Transverse colon (tissue), 4 donors: ENCODE data around the gene GALNT9.

Experiments
- CTCF ChIP-seq, 5 experiments: fragments of 200-600 bp in 3 of 5; fragments of 450-650 bp in 2 of 5; sonication (generic) in 3 of 5; IDR thresholded peaks; 1 replicate in 2 of 5; 2 replicates in 3 of 5; pipeline ENCODE4 v1.5.1; 2016 to 2017; ENCODE audit warnings: antibody characterized with exemption in 5 of 5, inconsistent platforms in 3 of 5, mild to moderate bottlenecking in 2 of 5, moderate library complexity in 1 of 5
- POLR2A ChIP-seq: fragments of 450-650 bp; IDR thresholded peaks from one replicate; pipeline ENCODE4 v1.6.1; 2016; ENCODE audit warnings: antibody characterized with exemption, mild to moderate bottlenecking, moderate library complexity
- POLR2AphosphoS5 ChIP-seq, 3 donors: sonication (generic); formaldehyde crosslinking; IDR thresholded peaks; one replicate each; pipeline ENCODE4 v1.6.1; 2016; ENCODE audit warnings: antibody characterized with exemption in 3 of 3

GRCh38 chr12:132194056-132194455 lies 135.3 kb downstream of the GALNT9 start:
- TF ChIP-seq CTCF (IDR thresholded peaks at IDR 0.05) (no peak), POLR2AphosphoS5 (IDR thresholded peaks at IDR 0.05) (no peak), POLR2A (no peak)
